ENCODE measurements around the gene TUT7.

DNA sequence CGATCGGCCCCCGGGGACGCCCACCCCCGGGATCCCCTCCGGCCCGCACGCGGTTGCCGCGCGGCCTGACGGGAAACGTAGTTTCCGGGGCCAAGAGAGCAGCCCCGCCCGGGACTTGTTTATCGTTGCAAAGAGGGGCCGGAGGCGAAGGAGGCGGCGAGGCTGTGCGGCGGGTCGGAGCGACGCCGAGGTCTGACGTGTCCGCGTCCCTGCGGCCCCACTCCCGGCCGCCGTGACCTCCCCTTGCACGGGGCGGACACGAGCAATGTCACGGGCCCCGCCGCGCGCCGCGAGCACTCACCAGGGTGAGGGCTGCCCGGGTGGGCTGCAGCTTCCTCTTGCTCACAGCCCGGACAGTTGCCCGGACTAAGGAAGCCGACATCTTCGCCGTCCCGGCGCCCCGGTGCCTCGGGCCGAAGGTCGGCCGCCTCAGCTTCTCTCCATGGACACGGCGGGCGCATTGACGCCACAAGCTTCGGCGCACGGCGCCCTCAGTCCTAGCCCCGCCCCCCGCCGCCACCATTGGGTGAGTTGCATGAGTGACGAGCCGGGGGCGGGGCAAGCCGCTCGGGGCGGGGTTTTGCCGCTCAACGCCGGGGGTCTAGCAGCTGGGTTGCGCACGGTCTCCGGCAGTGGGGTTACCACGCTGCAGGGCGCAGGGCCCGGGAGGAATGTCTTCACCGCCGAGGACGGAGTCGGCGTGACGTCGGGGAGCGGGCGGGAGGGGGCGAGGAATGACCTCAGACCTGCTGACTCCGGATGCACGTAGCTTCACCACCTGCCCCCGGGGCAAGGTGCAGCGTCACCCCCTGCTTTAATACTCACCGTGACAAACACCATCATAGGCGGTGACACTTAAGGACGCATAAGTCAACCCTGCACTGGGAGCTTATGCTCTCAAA is 71.9 kb downstream of the TUT7 start, which contains the start of gene ISCA1:
- TF ChIP-seq, protein P1, sequence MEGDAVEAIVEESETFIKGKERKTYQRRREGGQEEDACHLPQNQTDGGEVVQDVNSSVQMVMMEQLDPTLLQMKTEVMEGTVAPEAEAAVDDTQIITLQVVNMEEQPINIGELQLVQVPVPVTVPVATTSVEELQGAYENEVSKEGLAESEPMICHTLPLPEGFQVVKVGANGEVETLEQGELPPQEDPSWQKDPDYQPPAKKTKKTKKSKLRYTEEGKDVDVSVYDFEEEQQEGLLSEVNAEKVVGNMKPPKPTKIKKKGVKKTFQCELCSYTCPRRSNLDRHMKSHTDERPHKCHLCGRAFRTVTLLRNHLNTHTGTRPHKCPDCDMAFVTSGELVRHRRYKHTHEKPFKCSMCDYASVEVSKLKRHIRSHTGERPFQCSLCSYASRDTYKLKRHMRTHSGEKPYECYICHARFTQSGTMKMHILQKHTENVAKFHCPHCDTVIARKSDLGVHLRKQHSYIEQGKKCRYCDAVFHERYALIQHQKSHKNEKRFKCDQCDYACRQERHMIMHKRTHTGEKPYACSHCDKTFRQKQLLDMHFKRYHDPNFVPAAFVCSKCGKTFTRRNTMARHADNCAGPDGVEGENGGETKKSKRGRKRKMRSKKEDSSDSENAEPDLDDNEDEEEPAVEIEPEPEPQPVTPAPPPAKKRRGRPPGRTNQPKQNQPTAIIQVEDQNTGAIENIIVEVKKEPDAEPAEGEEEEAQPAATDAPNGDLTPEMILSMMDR (IDR thresholded peaks at IDR 0.05; ENCODE audit: low read depth, low read length), result no peak
- TF ChIP-seq EZH2phosphoT487 (IDR thresholded peaks at IDR 0.05; ENCODE audit: low read depth), result no peak

All from OCI-LY3 (cell line).